H1 (cell line): ENCODE data around the gene CERCAM. TPM values are rescaled to one million over a fixed set of nuclear protein-coding genes. Genes with fewer than 3 reads are reported as not detected.

Experiments used
- CTCF ChIA-PET: fragments of 300-600 bp; sonication (Branson Sonifier 250); formaldehyde crosslinking; loops from one replicate; lab custom pipeline; 2021; ENCODE audit not compliant: partially characterized antibody; lab: Charles Lee
- POLR2A ChIA-PET: fragments of 300-600 bp; sonication (Branson Sonifier 250); formaldehyde crosslinking; loops from one replicate; lab custom pipeline; 2021; ENCODE audit warnings: inconsistent platforms; ENCODE audit not compliant: partially characterized antibody; lab: Charles Lee
- DNase-seq, 2 experiments: peaks; one replicate each; pipeline versions ENCODE4 v3.0.0 to v3.0.0-alpha.2; 2010 to 2022; ENCODE audit warnings: low spot score in 2 of 2, low read depth in 1 of 2, mixed read lengths in 1 of 2
- FAIRE-seq: peaks from 2 replicates; lab custom pipeline; 2011; peaks lifted over from hg19 to GRCh38; lab: Jason Lieb, UNC
- H2AFZ ChIP-seq: 2 replicates; pipeline ENCODE4 v1.8.1; 2012; ENCODE audit warnings: low read length, inconsistent platforms
- H2AK5ac ChIP-seq: 2 replicates; pipeline ENCODE4 v1.6.1; 2013; ENCODE audit warnings: low read depth, low read length
- H2BK120ac ChIP-seq: replicated peaks from 2 replicates; pipeline ENCODE3; 2013; ENCODE audit warnings: low read depth, low read length, inconsistent platforms
- H2BK12ac ChIP-seq: 2 replicates; pipeline ENCODE4 v1.6.1; 2013; ENCODE audit warnings: low read depth, low read length
- H2BK15ac ChIP-seq: 2 replicates; pipeline ENCODE4 v1.6.1; 2013; ENCODE audit warnings: low read length
- H2BK20ac ChIP-seq: 2 replicates; pipeline ENCODE4 v1.6.1; 2013; ENCODE audit warnings: low read length
- H2BK5ac ChIP-seq: 2 replicates; pipeline ENCODE4 v1.6.1; 2013; ENCODE audit warnings: low read depth, low read length
- H3K14ac ChIP-seq: 2 replicates; pipeline ENCODE4 v1.6.1; 2013; ENCODE audit warnings: inconsistent platforms; ENCODE audit not compliant: insufficient read length
- H3K18ac ChIP-seq: 2 replicates; pipeline ENCODE4 v1.6.1; 2013; ENCODE audit warnings: low read length; ENCODE audit errors: extremely low read depth
- H3K23ac ChIP-seq: 2 replicates; pipeline ENCODE4 v1.6.1; 2013; ENCODE audit warnings: inconsistent platforms; ENCODE audit not compliant: insufficient read length
- H3K23me2 ChIP-seq: 2 replicates; pipeline ENCODE4 v1.6.1; 2013; ENCODE audit warnings: low read depth, low read length
- H3K27ac ChIP-seq: 2 replicates; pipeline ENCODE4 v1.6.1; 2011; ENCODE audit warnings: low read depth, low read length, inconsistent platforms
- H3K27me3 ChIP-seq, 4 experiments: replicated peaks in 1 of 4; 1 replicate in 1 of 4; 2 replicates in 3 of 4; pipeline versions ENCODE4 v1.6.1 to v1.8.1; 2011 to 2013; ENCODE audit warnings: low read length in 3 of 4, mild to moderate bottlenecking in 3 of 4, inconsistent platforms in 2 of 4, mixed read lengths in 2 of 4, moderate library complexity in 1 of 4; ENCODE audit not compliant: control insufficient read depth in 3 of 4, insufficient read depth in 3 of 4; ENCODE audit errors: extremely low read depth in 1 of 4
- H3K36me3 ChIP-seq, 4 experiments: 2 replicates each; pipeline versions ENCODE4 v1.6.1 to v1.8.1; 2011 to 2013; ENCODE audit warnings: mild to moderate bottlenecking in 4 of 4, low read length in 3 of 4, moderate library complexity in 2 of 4, control low read depth in 1 of 4, inconsistent platforms in 1 of 4; ENCODE audit not compliant: insufficient read depth in 4 of 4, control insufficient read depth in 2 of 4
- H3K4ac ChIP-seq: replicated peaks from 2 replicates; pipeline ENCODE3; 2013; ENCODE audit warnings: low read length, low read depth, mixed read lengths, inconsistent platforms; ENCODE audit not compliant: insufficient read length
- H3K4me1 ChIP-seq, 4 experiments: replicated peaks in 1 of 4; 1 replicate in 1 of 4; 2 replicates in 3 of 4; pipeline versions ENCODE4 v1.6.1 to v1.8.1; 2011 to 2013; ENCODE audit warnings: low read length in 3 of 4, inconsistent platforms in 2 of 4, mixed read lengths in 1 of 4; ENCODE audit not compliant: insufficient read depth in 4 of 4, control insufficient read depth in 3 of 4
- H3K4me2 ChIP-seq, 2 experiments: 2 replicates each; pipeline versions ENCODE4 v1.6.1 to v1.8.1; 2011 to 2013; ENCODE audit warnings: low read depth in 2 of 2, low read length in 2 of 2, control low read depth in 1 of 2, inconsistent platforms in 1 of 2, mild to moderate bottlenecking in 1 of 2; ENCODE audit not compliant: insufficient read depth in 1 of 2
- H3K4me3 ChIP-seq, 4 experiments: fragments of 200-600, 300-600 bp in 1 of 4; sonication (generic), shearing (Covaris generic), sonication (Bioruptor Twin) in 1 of 4; 2 replicates each; pipeline versions ENCODE4 v1.5.1 to v1.8.1; 2011 to 2016; ENCODE audit warnings: low read length in 4 of 4, low read depth in 3 of 4, control low read depth in 2 of 4, inconsistent platforms in 2 of 4, mild to moderate bottlenecking in 2 of 4, mixed read lengths in 1 of 4, moderate library complexity in 1 of 4; ENCODE audit not compliant: insufficient read depth in 2 of 4; ENCODE audit errors: extremely low read depth in 1 of 4
- H3K56ac ChIP-seq: replicated peaks from 2 replicates; pipeline ENCODE3; 2013; ENCODE audit warnings: low read depth, mild to moderate bottlenecking, mixed read lengths, low read length, inconsistent platforms; ENCODE audit not compliant: insufficient read length
- H3K79me1 ChIP-seq: 2 replicates; pipeline ENCODE4 v1.6.1; 2013; ENCODE audit warnings: low read depth, low read length, control low read depth
- H3K79me2 ChIP-seq, 2 experiments: 2 replicates each; pipeline versions ENCODE4 v1.6.1 to v1.8.1; 2012 to 2013; ENCODE audit warnings: low read length in 2 of 2, mild to moderate bottlenecking in 2 of 2, inconsistent platforms in 1 of 2; ENCODE audit not compliant: insufficient read depth in 2 of 2, control insufficient read depth in 1 of 2
- H3K9ac ChIP-seq, 4 experiments: replicated peaks in 1 of 4; 1 replicate in 1 of 4; 2 replicates in 3 of 4; pipeline versions ENCODE4 v1.6.1 to v1.8.1; 2011 to 2013; ENCODE audit warnings: low read depth in 3 of 4, low read length in 3 of 4, control low read depth in 2 of 4, mild to moderate bottlenecking in 2 of 4, moderate library complexity in 2 of 4, inconsistent platforms in 1 of 4; ENCODE audit errors: extremely low read depth in 1 of 4
- H3K9me3 ChIP-seq, 2 experiments: 2 replicates each; pipeline versions ENCODE4 v1.6.1 to v1.8.1; 2012 to 2013; ENCODE audit warnings: mild to moderate bottlenecking in 2 of 2, moderate library complexity in 2 of 2, control low read depth in 1 of 2, inconsistent platforms in 1 of 2, low read depth in 1 of 2, low read length in 1 of 2, mixed read lengths in 1 of 2; ENCODE audit not compliant: insufficient read depth in 2 of 2
- H4K20me1 ChIP-seq, 2 experiments: replicated peaks in 1 of 2; 2 replicates each; pipeline versions ENCODE3 to v1.8.1; 2011 to 2013; ENCODE audit warnings: inconsistent platforms in 2 of 2, low read length in 2 of 2, mild to moderate bottlenecking in 1 of 2; ENCODE audit not compliant: insufficient read depth in 2 of 2, control insufficient read depth in 1 of 2
- H4K5ac ChIP-seq: 2 replicates; pipeline ENCODE4 v1.6.1; 2013; ENCODE audit warnings: low read length, low read depth, mixed read lengths, inconsistent platforms; ENCODE audit not compliant: insufficient read length
- H4K8ac ChIP-seq: 2 replicates; pipeline ENCODE4 v1.8.0; 2013; ENCODE audit warnings: mild to moderate bottlenecking, moderate library complexity, low read length, inconsistent platforms; ENCODE audit not compliant: insufficient read depth; ENCODE audit errors: extremely low read depth
- H4K91ac ChIP-seq: replicated peaks from 2 replicates; pipeline ENCODE3; 2013; ENCODE audit warnings: low read length, mixed read lengths, inconsistent platforms; ENCODE audit not compliant: insufficient read length
- EGR1 ChIP-seq: IDR thresholded peaks from 2 replicates; pipeline ENCODE4 v1.6.1; 2011; ENCODE audit warnings: low read depth, low read length, borderline replicate concordance
- JUN ChIP-seq: IDR thresholded peaks from 2 replicates; pipeline ENCODE4 v1.6.1; 2011; ENCODE audit warnings: low read depth, mild to moderate bottlenecking, improper control_type of control experiment, low read length
- MAFK ChIP-seq: IDR thresholded peaks from 2 replicates; pipeline ENCODE4 v1.6.1; 2012; ENCODE audit warnings: low read depth, mild to moderate bottlenecking, improper control_type of control experiment, low read length
- NRF1 ChIP-seq: IDR thresholded peaks from 2 replicates; pipeline ENCODE4 v1.6.1; 2011; ENCODE audit warnings: mild to moderate bottlenecking, low read depth, low read length, improper control_type of control experiment
- PHF8 ChIP-seq: fragments of 200-600 bp; sonication (generic); conservative IDR thresholded peaks from 2 replicates; pipeline ENCODE4 v1.7.1; 2012; ENCODE audit warnings: low read depth, mild to moderate bottlenecking, inconsistent platforms, low read length, moderate library complexity
- SAP30 ChIP-seq: fragments of 300-600 bp; sonication (generic); IDR thresholded peaks from 2 replicates; pipeline ENCODE4 v1.7.1; 2012; ENCODE audit warnings: low read length, moderate library complexity, mild to moderate bottlenecking, inconsistent platforms; ENCODE audit not compliant: insufficient read depth, insufficient replicate concordance
- SIRT6 ChIP-seq: IDR thresholded peaks from one replicate; pipeline ENCODE4 v1.7.1; 2012; ENCODE audit warnings: low read length, inconsistent platforms
- SP1 ChIP-seq: IDR thresholded peaks from 2 replicates; pipeline ENCODE4 v1.6.1; 2011; ENCODE audit warnings: low read depth, low read length
- TAF7 ChIP-seq: optimal IDR thresholded peaks from 2 replicates; pipeline ENCODE3; 2011; ENCODE audit warnings: low read depth, mild to moderate bottlenecking, inconsistent platforms, low read length, moderate library complexity, borderline replicate concordance
- WGBS, 2 experiments: shearing (Covaris generic) in 1 of 2; methylation state at CpG; one replicate each; pipeline versions ENCODE4 v1.1.6 to v1.1.7; 2013 to 2015; ENCODE audit warnings: low lambda C conversion rate in 2 of 2, mixed read lengths in 2 of 2, inconsistent platforms in 1 of 2, low coverage in 1 of 2, missing lambda C conversion rate in 1 of 2; ENCODE audit not compliant: insufficient replicate concordance in 2 of 2, insufficient coverage in 1 of 2, insufficient read length in 1 of 2; ENCODE audit errors: extremely low coverage in 1 of 2, missing lambda C conversion rate in 1 of 2; 5-methylcytosine and 5-hydroxymethylcytosine counted together
- polyA plus RNA-seq, 7 experiments: library from polyadenylated mRNA; depleted of rRNA in 3 of 7; stranded (reverse) in 5 of 7; unstranded in 2 of 7; fragments of >200 nt in 5 of 7; fragments of 200-250 nt in 2 of 7; gene quantifications; 1 replicate in 5 of 7; 2 replicates in 1 of 7; 4 replicates in 1 of 7; pipeline versions ENCODE4 v1.2.1 to v1.2.3, GENCODE V29; 2011 to 2013; ENCODE audit warnings: missing spikeins in 2 of 7, mixed read lengths in 2 of 7
- total RNA-seq: library from RNA; stranded (reverse); fragmentation: NEBNext Ultra II Directional; extraction: Animal tissue kit (Norgen Biotek cat#: 25700); gene quantifications from 2 replicates; pipeline ENCODE4 v1.2.1, GENCODE V29; 2021
- TF ChIP-seq, protein P1 (sequence below): IDR thresholded peaks from 2 replicates; pipeline ENCODE4 v1.6.1; 2012; ENCODE audit warnings: inconsistent platforms
- TF ChIP-seq, protein P2 (sequence below): IDR thresholded peaks from 2 replicates; pipeline ENCODE4 v1.6.1; 2011; ENCODE audit warnings: low read depth, mild to moderate bottlenecking, low read length; ENCODE audit not compliant: insufficient read depth

The CERCAM gene
- total and polyA plus RNA-seq, 2 of the 8 experiments (the other 6 are each of a cell fraction or from before 2014, with no cell fraction given): 3.1 to 5.2 TPM

DNA sequence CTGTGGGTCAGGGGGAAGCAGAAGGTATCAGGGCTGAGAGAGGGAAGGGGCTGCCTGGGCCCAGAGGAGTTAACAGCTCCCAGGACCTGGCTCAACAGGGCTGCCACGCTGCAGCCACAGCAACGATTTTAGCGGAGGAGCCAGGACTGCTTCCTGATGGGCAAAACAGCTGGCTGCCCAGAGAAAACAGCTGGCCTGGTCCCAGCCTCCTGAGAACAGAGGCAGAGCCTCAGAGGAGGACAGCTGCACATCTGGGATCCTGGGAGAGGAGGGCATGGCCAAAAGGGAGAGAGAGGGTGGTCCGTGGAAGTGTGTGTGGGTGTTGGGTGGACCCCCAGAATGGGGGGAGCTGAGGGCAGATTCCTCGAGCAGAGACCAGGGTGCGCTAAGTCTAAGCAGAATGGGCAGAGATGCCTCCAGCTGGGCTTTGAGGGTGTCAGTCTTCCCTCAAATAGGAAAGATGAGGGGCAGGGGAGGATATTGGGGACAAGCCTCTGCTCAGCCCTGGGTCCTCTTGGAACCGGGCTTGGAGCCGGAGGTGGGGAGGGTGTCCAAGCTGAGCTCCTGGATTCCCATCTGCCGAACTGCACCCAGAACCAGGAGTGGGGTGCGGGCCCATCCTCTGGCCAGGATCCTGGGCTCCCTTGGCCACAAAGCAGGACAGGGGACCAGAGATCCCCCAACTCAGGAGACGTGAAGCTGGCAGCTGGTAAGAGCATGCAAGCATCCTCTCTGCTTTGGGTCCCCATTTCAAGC lies 9.1 kb upstream of the CERCAM start:
- H3K9me3 ChIP-seq: peaks cover 0 to 3% of the 10 kb centered on the region in 2 experiments; a peak in 1 of 4 replicates
- no peak overlapping the region for H3K4me3 ChIP-seq
- H3K14ac ChIP-seq: no peak overlapping the region
- H3K36me3 ChIP-seq: no peaks in the 10 kb centered on the region
- no peak overlapping the region for H3K27ac ChIP-seq
- H3K79me1 ChIP-seq: no peaks in the 10 kb centered on the region
- ChIA-PET CTCF (interaction anchor here (0.6 to 15.7 kb wide), 33 partner anchors 8 to 222 kb away, joined by 3 to 544 read pairs (median 5); partner anchors contain the start of genes CERCAM, CIZ1 and URM1), POLR2A (interaction anchor here (0.9 to 3.3 kb wide), 7 partner anchors 18 to 80 kb away, joined by 3 to 24 read pairs (median 7); no protein-coding TSS in a partner anchor)
- no peaks in the 10 kb centered on the region for H3K23me2 ChIP-seq
- no peak overlapping the region for H4K5ac ChIP-seq
- H2BK120ac ChIP-seq: no peak overlapping the region
- peaks cover 44 to 72% (median 64%) of the 10 kb centered on the region in 4 experiments for H3K27me3 ChIP-seq
- H3K56ac ChIP-seq: no peak overlapping the region
- no peak overlapping the region for H3K4me2 ChIP-seq
- no peak overlapping the region; the same call in 1 of the 2 replicates for H2AK5ac ChIP-seq
- H3K9ac ChIP-seq: no peak overlapping the region
- no peak overlapping the region for H3K18ac ChIP-seq
- H4K91ac ChIP-seq: no peak overlapping the region
- H3K23ac ChIP-seq: no peak overlapping the region
- no peak overlapping the region for H2BK15ac ChIP-seq
- H2BK12ac ChIP-seq: no peak overlapping the region
- no peak for DNase-seq
- no peak overlapping the region for H3K4ac ChIP-seq
- no peaks in the 10 kb centered on the region for H4K20me1 ChIP-seq
- H2AFZ ChIP-seq: no peak overlapping the region
- no peak overlapping the region; the same call in 1 of the 2 replicates for H4K8ac ChIP-seq
- no peak for FAIRE-seq
- H3K4me1 ChIP-seq: peaks cover 13 to 43% (median 21%) of the 10 kb centered on the region in 4 experiments
- H2BK5ac ChIP-seq: no peak overlapping the region
- no peak overlapping the region for H2BK20ac ChIP-seq
- WGBS, 2 experiments: 76% methylated on average over 11 of the region's 11 CpGs; no CpG with 5 or more reads in 1 of the 2 experiments
- H3K79me2 ChIP-seq: no peaks in the 10 kb centered on the region
- TF ChIP-seq, protein P1, sequence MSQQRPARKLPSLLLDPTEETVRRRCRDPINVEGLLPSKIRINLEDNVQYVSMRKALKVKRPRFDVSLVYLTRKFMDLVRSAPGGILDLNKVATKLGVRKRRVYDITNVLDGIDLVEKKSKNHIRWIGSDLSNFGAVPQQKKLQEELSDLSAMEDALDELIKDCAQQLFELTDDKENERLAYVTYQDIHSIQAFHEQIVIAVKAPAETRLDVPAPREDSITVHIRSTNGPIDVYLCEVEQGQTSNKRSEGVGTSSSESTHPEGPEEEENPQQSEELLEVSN: no peak
- TF ChIP-seq SAP30 (no peak), JUN (no peak), EGR1 (no peak), NRF1 (no peak), PHF8 (no peak), SP1 (no peak), MAFK (no peak), SIRT6 (no peak), TAF7 (no peak)
- TF ChIP-seq, protein P2, sequence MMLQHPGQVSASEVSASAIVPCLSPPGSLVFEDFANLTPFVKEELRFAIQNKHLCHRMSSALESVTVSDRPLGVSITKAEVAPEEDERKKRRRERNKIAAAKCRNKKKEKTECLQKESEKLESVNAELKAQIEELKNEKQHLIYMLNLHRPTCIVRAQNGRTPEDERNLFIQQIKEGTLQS: no peak
